Mesothelial cell of epicardium (in vitro differentiated cells): ENCODE data around the gene CISTR. TPM values are rescaled to one million over a fixed set of nuclear protein-coding genes. Genes with fewer than 3 reads are reported as not detected.

Experiments used
- DNase-seq, 2 experiments: peaks; one replicate each; pipeline ENCODE4 v3.0.0; 2021; ENCODE audit warnings: low spot score in 2 of 2; ENCODE audit not compliant: unreplicated experiment in 2 of 2
- H3K27ac Mint-ChIP-seq: 2 replicates; pipeline ENCODE4 v1.8.0; 2021; ENCODE audit warnings: mixed read lengths
- H3K27me3 Mint-ChIP-seq: 2 replicates; pipeline ENCODE4 v1.8.0; 2021; ENCODE audit warnings: low read depth, mixed read lengths
- H3K36me3 Mint-ChIP-seq: 2 replicates; pipeline ENCODE4 v1.8.0; 2021; ENCODE audit warnings: mixed read lengths
- H3K4me1 Mint-ChIP-seq: 2 replicates; pipeline ENCODE4 v1.8.0; 2021; ENCODE audit warnings: mixed read lengths
- H3K4me3 Mint-ChIP-seq: 2 replicates; pipeline ENCODE4 v1.8.0; 2021; ENCODE audit warnings: mild to moderate bottlenecking, moderate library complexity, mixed read lengths
- H3K9me3 Mint-ChIP-seq: 2 replicates; pipeline ENCODE4 v1.8.0; 2021; ENCODE audit warnings: mixed read lengths
- total RNA-seq: library from RNA; stranded (reverse); gene quantifications from 3 replicates; pipeline ENCODE4 v1.2.1, GENCODE V29; 2021
- TF ChIP-seq, protein P1 (sequence below): fragments of 200-600 bp; sonication (generic); IDR thresholded peaks from one replicate; pipeline ENCODE4 v1.5.0; 2021; ENCODE audit warnings: antibody characterized with exemption; ENCODE audit not compliant: unreplicated experiment

The CISTR gene
- total RNA-seq, 1 donor from 2014 or later: not detected

DNA sequence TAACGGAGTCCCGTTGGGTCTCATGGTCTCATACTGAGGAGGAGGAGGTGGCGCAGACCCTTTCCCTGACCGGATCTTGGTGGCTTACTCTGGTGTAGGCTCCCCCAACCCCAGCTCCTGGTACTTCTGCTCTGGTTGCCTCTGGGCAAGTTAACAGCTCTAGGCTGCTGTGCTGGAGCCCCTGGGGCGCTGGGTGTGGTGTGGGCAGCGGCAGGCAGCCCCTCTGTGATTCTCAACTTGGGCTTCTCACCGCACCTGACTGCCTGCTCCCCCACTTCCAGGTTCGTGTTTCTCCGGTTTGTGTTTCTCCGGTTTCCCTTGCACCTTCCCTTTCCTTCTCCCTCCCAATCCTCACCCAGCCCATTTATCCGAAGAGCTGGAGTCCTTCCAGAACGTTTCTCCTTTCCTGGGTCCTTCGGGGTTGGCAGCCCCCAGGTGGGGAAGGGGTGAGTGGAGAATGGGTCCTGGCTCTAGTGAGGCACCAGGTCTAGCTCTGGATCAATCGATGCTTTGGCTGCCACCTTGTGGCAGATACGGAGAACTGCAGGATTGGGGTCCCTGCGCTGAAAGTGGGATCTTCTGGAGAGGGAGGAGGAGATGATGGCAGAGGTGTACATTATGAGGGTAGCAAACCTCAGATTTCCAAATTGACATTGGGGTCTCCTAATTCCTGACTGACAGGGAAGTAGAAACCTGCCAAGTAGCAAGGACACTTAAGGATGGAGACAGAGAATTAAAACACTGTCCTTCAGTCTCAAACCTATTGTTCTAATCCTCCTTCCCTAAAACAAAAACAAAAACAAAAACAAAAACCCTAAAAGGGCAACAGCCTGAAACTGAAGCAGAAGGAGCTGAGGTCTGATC is 8.3 kb downstream of the CISTR start:
- H3K36me3 Mint-ChIP-seq: no peaks in the 10 kb centered on the region
- H3K27ac Mint-ChIP-seq: no peak overlapping the region
- no peak overlapping the region for H3K4me3 Mint-ChIP-seq
- H3K4me1 Mint-ChIP-seq: peaks cover 19% of the 10 kb centered on the region
- TF ChIP-seq, protein P1, sequence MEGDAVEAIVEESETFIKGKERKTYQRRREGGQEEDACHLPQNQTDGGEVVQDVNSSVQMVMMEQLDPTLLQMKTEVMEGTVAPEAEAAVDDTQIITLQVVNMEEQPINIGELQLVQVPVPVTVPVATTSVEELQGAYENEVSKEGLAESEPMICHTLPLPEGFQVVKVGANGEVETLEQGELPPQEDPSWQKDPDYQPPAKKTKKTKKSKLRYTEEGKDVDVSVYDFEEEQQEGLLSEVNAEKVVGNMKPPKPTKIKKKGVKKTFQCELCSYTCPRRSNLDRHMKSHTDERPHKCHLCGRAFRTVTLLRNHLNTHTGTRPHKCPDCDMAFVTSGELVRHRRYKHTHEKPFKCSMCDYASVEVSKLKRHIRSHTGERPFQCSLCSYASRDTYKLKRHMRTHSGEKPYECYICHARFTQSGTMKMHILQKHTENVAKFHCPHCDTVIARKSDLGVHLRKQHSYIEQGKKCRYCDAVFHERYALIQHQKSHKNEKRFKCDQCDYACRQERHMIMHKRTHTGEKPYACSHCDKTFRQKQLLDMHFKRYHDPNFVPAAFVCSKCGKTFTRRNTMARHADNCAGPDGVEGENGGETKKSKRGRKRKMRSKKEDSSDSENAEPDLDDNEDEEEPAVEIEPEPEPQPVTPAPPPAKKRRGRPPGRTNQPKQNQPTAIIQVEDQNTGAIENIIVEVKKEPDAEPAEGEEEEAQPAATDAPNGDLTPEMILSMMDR: peak; percentile 93
- H3K9me3 Mint-ChIP-seq: no peaks in the 10 kb centered on the region
- H3K27me3 Mint-ChIP-seq: peaks cover 17% of the 10 kb centered on the region
- peak in 1 of 2 experiments; percentile 70 for DNase-seq

DNA sequence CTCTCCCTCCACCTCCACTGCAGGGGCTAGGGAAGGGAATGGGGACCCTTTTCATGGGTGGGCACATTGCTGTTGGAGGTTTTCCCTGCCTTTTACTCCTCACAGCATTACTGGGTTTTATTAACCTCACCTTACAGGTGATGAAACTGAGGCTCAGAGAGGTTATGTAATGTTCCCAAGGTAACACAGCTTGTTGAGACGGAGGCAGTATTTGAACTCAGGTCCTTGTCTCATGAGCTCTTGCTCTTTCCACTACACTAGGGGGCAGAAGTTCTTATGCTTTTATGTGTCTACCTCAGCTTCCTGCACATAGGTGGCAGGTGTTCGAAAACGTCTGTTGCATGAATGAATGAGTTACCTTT is 11.7 kb downstream of the CISTR start:
- Mint-ChIP-seq H3K4me1 (peaks cover 17% of the 10 kb centered on the region), H3K4me3 (no peak overlapping the region), H3K27me3 (peaks cover 8% of the 10 kb centered on the region)

DNA sequence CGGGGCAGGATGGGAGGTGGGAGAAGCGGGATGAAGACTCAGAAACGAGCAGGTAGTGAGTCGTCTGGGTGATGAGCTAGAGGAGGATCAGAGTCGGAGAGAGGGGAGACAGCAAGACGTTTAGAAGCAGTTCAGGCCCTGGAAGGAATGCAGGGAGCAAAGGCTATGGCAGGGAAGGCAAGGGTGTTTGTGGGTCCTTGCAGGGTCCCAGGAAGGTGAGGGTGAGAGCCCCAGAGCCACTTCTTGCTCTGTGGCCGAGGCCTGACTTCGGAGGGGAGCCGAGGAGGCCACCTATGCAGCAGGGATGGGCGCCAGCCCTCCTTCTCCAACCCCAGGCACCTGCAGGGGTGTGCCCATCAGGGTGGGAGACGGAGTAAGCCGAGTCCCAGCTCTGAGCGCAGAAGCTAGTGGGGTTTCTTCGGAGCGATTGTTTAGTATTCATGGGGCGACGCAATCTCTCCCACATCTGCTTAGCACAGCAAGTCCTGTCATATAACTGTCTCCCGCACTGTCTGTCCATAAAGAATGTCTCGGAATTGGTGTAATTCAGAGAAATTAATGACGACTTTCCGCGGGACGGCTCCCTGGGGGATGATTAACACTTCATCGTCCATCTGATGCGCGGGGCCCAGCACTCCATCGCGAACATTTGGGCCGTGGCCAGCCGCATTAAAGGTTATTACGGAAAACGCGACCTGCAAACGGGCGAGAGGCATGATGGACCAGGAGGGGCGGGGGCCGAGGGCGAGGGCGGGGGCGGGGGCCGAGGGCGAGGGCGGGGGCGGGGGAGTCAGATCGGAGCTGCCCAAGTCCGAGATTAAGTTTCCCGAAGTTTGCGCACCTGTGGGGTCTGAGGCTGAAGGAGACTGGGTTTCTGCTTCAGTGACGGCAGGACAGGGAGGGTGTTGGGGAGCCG is 12.3 kb downstream of the CISTR start:
- TF ChIP-seq, protein P1: no peak
- H3K4me3 Mint-ChIP-seq: peak overlapping the region; percentile 54
- no peak overlapping the region for H3K27ac Mint-ChIP-seq
- H3K27me3 Mint-ChIP-seq: peaks cover 1% of the 10 kb centered on the region
- no peaks in the 10 kb centered on the region for H3K36me3 Mint-ChIP-seq
- DNase-seq: no peak
- H3K4me1 Mint-ChIP-seq: peaks cover 17% of the 10 kb centered on the region
- H3K9me3 Mint-ChIP-seq: no peaks in the 10 kb centered on the region

More for the DNA sequence above, 11.7 kb downstream of the CISTR start:
- H3K9me3 Mint-ChIP-seq: no peaks in the 10 kb centered on the region
- DNase-seq: no peak
- TF ChIP-seq, protein P1: no peak
- no peak overlapping the region for H3K27ac Mint-ChIP-seq
- no peaks in the 10 kb centered on the region for H3K36me3 Mint-ChIP-seq

DNA sequence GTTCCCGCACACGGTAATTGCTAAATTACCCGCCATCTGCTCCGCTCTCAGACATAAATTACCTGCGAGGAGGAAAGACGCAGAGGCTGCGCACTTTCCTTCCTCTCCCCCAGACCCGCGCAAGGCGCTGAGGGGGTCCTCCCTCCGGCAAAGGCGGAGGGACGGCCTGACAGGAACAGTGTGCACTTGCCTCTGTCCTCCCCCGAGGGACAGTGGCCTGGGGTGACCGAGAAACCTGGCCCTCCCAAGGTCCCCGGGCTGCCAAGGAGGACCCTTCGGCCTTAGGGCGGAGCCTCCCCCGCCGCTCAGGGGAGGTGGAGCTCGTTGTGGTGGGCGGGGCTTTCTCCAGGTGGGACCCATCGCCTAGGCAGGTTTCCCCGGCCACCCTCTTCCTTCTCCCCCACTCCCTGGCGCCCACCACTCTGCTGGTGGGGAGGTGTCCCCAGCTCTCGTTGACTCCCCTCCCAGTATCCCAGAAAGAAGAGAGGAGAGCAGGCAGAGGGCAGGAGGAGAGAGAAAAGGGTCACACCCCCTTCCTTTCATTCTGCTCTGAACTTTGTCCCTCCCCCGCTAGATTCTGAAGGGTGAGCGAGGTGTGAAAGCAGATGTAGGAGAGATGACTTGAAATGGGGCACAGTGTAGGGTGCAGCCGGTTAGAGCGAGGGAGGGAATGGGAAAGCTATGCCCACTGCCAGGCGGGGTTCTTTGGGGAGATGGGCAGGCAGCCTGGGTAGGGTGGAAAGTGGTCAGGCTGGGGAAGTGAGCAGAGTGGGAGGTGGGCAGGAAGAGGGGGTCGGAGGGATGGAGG is 13.2 kb downstream of the CISTR start:
- H3K27ac Mint-ChIP-seq: no peak overlapping the region
- H3K36me3 Mint-ChIP-seq: no peaks in the 10 kb centered on the region
- peaks cover 17% of the 10 kb centered on the region for H3K4me1 Mint-ChIP-seq
- peaks cover 8% of the 10 kb centered on the region for H3K27me3 Mint-ChIP-seq
- DNase-seq: peak in 1 of 2 experiments; percentile 52
- H3K4me3 Mint-ChIP-seq: peak overlapping the region; percentile 61
- no peaks in the 10 kb centered on the region for H3K9me3 Mint-ChIP-seq
- TF ChIP-seq, protein P1: no peak

DNA sequence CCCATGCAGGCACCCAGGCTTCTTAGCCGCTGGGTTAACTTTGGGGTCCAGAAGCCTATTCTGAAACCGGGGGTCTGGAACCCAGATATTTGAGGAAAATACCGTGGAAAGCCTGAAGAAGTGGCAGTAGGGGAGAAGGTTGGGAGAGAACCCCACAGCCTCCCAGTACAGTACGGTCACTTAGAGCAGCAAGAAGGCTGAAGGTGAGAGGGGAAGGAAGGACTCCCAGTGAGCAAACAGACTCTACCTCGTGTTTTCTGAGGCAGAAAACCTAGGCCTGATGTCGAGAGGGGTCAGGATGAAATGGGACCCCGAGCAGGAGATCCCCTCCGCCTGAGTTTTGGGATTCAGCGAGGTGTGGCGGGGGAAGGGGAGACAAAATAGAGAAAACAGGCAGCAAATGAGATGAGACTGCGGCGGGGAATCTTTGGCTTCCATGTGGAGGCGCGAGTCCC is 13.8 kb downstream of the CISTR start:
- H3K4me1 Mint-ChIP-seq: peaks cover 14% of the 10 kb centered on the region
- H3K9me3 Mint-ChIP-seq: no peaks in the 10 kb centered on the region
- no peak overlapping the region for H3K27ac Mint-ChIP-seq
- TF ChIP-seq, protein P1: no peak
- peak overlapping the region; percentile 61 for H3K4me3 Mint-ChIP-seq
- peaks cover 14% of the 10 kb centered on the region for H3K27me3 Mint-ChIP-seq
- H3K36me3 Mint-ChIP-seq: no peaks in the 10 kb centered on the region
- no peak for DNase-seq
